Coronary artery (tissue), 2 donors: Measurements from ENCODE around the gene ST6GALNAC4.

Experiments used
- DNase-seq: peaks from one replicate; pipeline ENCODE4 v3.0.0-alpha.2; 2017; ENCODE audit warnings: low spot score
- H3K27ac ChIP-seq, 2 donors: fragments of 200-600 bp; sonication (generic); one replicate each; pipeline ENCODE4 v1.5.1; 2016 to 2019
- H3K4me3 ChIP-seq: fragments of 200-600 bp; sonication (generic); 2 replicates; pipeline ENCODE4 v1.5.1; 2016; ENCODE audit warnings: mild to moderate bottlenecking, moderate library complexity
- CTCF ChIP-seq: fragments of 200-600 bp; sonication (generic); IDR thresholded peaks from one replicate; pipeline ENCODE4 v1.5.1; 2019; ENCODE audit warnings: antibody characterized with exemption

The ST6GALNAC4 gene

GRCh38 chr9:127954831-127955293 is 38.0 kb upstream of the ST6GALNAC4 start:
- TF ChIP-seq CTCF: no peak
- peak overlapping the region in 1 of 2 donors; percentile 41 for H3K27ac ChIP-seq
- DNase-seq: no peak
- no peak overlapping the region for H3K4me3 ChIP-seq

DNA sequence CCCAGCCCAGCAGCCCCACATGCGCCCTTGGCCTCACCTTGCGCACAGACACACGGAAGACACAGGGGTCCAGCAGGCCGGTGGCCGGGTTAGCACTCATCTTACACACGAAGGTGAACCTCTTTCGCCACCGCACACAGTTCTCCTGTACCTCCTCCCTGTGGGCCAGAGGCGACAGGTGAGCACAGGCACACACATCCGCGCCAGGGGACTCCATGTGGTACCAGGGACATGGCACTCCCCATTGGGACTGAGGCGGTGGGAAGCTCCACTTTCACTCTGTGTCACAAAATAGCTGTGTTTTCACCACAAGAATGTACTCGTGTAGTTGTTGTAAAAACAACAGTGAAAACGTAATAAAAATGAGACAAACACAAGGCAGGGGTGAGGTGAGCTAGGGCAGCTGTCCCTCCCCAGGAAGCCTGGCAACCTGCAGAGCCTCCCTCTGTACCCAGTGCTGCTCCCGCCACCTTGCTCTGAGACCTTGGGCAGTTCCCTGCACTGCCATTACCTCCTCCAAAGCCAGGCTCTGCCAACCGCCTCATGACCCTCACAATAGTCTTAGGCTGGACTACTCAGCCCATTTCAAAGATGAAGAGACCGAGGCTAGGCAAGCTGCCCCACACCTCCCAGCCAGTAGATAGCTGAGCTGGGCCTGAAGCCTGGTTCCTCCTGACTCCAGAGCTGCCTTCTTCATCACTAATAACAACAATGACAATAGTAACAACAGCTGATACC is 37.1 kb upstream of the ST6GALNAC4 start:
- DNase-seq: no peak

DNA sequence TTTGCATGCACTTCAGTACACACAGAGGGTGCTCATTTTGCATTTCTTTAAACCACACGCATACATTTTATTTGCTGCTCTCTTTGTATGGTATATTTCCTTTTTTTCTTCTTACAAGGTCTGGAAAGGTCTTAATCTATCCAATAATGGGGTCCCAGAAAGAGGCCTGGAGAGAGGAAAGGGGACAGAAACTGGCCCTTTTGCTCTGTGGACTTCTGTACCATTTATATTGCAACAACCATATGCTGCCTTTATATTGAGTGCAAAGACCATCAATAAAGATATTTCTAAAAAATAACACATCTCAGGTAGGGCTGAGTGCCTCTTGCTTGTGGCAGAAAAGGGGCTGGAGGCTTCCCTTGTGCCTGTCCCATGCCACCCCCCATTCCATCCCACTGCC is 36.3 kb upstream of the ST6GALNAC4 start:
- DNase-seq: no peak
- Histone ChIP-seq H3K27ac (no peak overlapping the region), H3K4me3 (no peak overlapping the region)
- TF ChIP-seq CTCF: no peak

More for the DNA sequence above, 37.1 kb upstream of the ST6GALNAC4 start:
- no peak overlapping the region for H3K4me3 ChIP-seq
- no peak for TF ChIP-seq CTCF
- no peak overlapping the region for H3K27ac ChIP-seq

DNA sequence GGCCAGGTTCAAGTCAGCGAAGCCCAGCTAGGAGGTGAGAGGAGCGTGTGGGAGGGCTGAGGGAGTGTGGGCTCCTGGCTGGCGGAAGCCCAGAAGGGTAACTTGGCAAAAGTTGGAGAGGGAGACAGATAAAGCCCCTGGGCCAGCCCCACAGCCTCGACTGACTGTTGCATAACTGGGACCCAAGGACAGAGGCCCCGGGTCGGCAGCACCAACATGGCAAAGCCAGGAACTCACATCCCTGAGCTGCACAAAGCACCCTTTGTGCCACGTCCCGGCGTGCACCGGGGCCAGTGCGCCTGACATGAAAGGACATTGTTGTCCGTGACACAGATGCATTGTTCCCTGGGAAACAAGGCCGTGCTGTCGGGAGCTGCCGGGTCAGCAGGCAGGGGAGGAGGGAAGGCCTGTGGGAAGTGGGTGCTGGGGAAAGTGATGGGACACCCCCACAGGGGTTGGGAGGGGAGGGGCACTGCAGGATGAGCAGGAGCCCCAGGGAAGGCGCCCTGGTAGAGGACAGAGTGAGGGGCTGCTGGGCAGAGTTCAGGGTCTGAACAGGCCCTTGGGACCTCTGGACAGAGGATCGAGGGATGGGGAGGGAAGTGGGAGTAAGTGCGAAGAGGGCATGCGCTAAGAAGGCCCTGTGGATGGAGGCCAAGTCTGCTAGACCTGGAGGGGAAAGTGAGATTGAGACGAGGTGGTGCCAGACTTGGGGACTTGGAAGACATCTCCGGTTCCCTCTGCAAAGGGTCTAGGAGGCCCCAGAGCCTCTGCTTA is 33.9 kb upstream of the ST6GALNAC4 start:
- H3K27ac ChIP-seq: peak overlapping the region in 1 of 2 donors; percentile 60
- TF ChIP-seq CTCF: no peak
- H3K4me3 ChIP-seq: no peak overlapping the region
- DNase-seq: no peak

DNA sequence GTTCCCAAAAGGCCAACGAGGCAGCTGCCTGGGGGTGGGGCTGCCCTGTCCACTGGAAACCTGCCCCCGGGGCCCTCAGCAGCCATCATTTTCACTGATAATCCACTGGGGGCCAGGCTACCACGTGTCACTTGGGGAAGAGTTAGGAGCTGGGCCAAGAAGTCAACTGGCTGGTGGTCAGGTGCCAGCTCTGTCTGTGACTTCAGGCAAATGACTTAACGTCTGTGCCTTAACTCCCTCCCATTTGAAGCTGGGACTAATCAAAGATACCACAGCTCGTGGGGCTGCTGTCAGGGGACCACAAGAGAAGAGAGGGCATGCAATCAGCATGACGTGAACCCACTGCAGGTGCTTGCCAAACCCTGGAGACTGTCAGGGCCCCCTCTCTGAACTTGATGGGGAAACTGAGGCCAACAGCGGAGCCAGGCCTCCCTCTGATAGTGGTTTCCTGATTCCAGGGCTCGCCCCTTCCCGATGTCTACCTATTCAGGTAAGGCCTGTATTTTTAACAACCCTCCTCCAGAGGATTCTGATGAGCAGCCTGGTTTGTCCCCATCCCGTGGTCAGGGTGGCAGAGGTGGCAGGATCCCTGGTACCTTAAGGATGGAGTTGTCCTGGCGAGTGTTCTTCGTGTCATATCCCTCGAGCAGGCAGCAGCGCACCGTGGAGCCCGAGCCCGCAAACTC is 33.1 kb upstream of the ST6GALNAC4 start:
- DNase-seq: no peak
- TF ChIP-seq CTCF: no peak
- Histone ChIP-seq H3K27ac (peak overlapping the region in 1 of 2 donors; percentile 46), H3K4me3 (no peak overlapping the region)

GRCh38 chr9:127947841-127948710 is 31.2 kb upstream of the ST6GALNAC4 start:
- no peak overlapping the region for H3K4me3 ChIP-seq
- TF ChIP-seq CTCF: no peak
- no peak overlapping the region for H3K27ac ChIP-seq
- DNase-seq: no peak
